ENCODE measurements around the gene VAV1. TPM values are rescaled to one million over a fixed set of nuclear protein-coding genes. Genes with fewer than 3 reads are reported as not detected.

VAV1 gene
- total and polyA plus RNA-seq, 2 of the 13 experiments (the other 11 are each of a cell fraction or from before 2014, with no cell fraction given): not detected

GRCh38 chr19:6730153-6730804 lies 42.2 kb upstream of the VAV1 start (continued):
- TF ChIP-seq HOMEZ (CRISPR knock-in tag; IDR thresholded peaks at IDR 0.05; ENCODE audit: low read depth) (peak; percentile 47; the same call in 1 of the 2 replicates), SOX5 (CRISPR knock-in tag; IDR thresholded peaks at IDR 0.05; ENCODE audit: borderline replicate concordance) (peak; percentile 83; the same call in 1 of the 2 replicates), HMG20B (CRISPR knock-in tag; conservative IDR thresholded peaks at IDR 0.05) (peak; percentile 43; the same call in 1 of the 2 replicates), NFYC (CRISPR knock-in tag; IDR thresholded peaks at IDR 0.05) (0 out of 2 replicates have a peak, but pooled peaks have one; percentile 27), SMYD3 (CRISPR knock-in tag; IDR thresholded peaks at IDR 0.05) (no peak), DDIT3 (CRISPR knock-in tag; IDR thresholded peaks at IDR 0.05) (no peak), ATF7 (IDR thresholded peaks at IDR 0.05) (no peak), ATF7 (CRISPR knock-in tag; IDR thresholded peaks at IDR 0.05) (no peak), ATRX (CRISPR knock-in tag; IDR thresholded peaks at IDR 0.05; ENCODE audit: borderline replicate concordance) (no peak), SMARCC2 (IDR thresholded peaks at IDR 0.05) (no peak), NPAS2 (CRISPR knock-in tag; IDR thresholded peaks at IDR 0.05; ENCODE audit: borderline replicate concordance) (no peak), HMGXB4 (CRISPR knock-in tag; IDR thresholded peaks at IDR 0.05; ENCODE audit: borderline replicate concordance in 1 of 2, low read depth in 1 of 2) (peak in 1 of 2 experiments; percentile 58; a peak in 1 of 4 replicates), RFXANK (CRISPR knock-in tag; IDR thresholded peaks at IDR 0.05) (peak; percentile 43; the same call in 1 of the 2 replicates), KAT2B (IDR thresholded peaks at IDR 0.05; ENCODE audit: borderline replicate concordance, low read depth, low read length) (no peak), ZNF12 (CRISPR knock-in tag; IDR thresholded peaks at IDR 0.05) (peak; percentile 15; the same call in 1 of the 2 replicates), REL (CRISPR knock-in tag; conservative IDR thresholded peaks at IDR 0.05) (no peak), MYC (CRISPR knock-in tag; IDR thresholded peaks at IDR 0.05; ENCODE audit: borderline replicate concordance) (peak; percentile 52; the same call in 1 of the 2 replicates), RARG (CRISPR knock-in tag; IDR thresholded peaks at IDR 0.05; ENCODE audit: low read depth) (no peak), ARHGAP35 (CRISPR knock-in tag; IDR thresholded peaks at IDR 0.05; ENCODE audit: borderline replicate concordance) (no peak), NFIC (IDR thresholded peaks at IDR 0.05; ENCODE audit: low read length) (no peak), SALL2 (CRISPR knock-in tag; IDR thresholded peaks at IDR 0.05) (peak; percentile 54; the same call in 1 of the 2 replicates), NFRKB (IDR thresholded peaks at IDR 0.05) (no peak), FOXA1 (IDR thresholded peaks at IDR 0.05) (no peak), FOXA1 (CRISPR knock-in tag; IDR thresholded peaks at IDR 0.05) (peak; percentile 83), FOXP4 (CRISPR knock-in tag; IDR thresholded peaks at IDR 0.05) (peak; percentile 46; the same call in 1 of the 2 replicates), NFKBIZ (CRISPR knock-in tag; IDR thresholded peaks at IDR 0.05) (peak; percentile 91), ZNF607 (CRISPR knock-in tag; IDR thresholded peaks at IDR 0.05; ENCODE audit: borderline replicate concordance) (no peak), ZZZ3 (CRISPR knock-in tag; IDR thresholded peaks at IDR 0.05; ENCODE audit: borderline replicate concordance) (no peak)
